ENCODE data around the gene RSPH10B2.
"Not testable (repeated sequence)": the region's sequence is repeated elsewhere in the genome, so short reads cannot be mapped to it uniquely, and the experiment has no call there.

Gene RSPH10B2

DNA sequence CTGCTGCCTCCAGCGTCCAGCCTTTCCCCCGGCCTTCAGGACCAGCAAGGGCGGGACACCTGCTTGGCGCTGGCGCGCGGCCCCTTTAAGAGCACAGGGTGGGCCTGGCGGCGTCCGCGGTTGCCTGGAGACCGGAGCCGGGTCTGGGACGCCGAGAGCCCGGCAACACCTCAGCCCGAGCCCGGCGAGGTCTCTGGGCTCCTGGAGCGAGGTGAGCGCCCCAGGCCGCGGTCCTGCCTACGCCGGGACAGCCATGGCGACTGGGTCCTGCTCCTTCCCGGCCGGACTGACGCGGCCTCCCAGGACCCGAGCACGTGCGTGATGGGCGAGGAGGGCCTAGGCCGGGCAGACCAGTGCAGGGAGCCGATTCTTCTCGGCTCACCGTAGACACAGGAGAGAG is at the start of gene RSPH10B2:
Gene RSPH10B2, plus strand, starts transcription at position 140 of the 400 bp plus-strand sequence. CDS start 3,575 bp downstream, outside the sequence.
- H3K36me3 ChIP-seq (ENCODE audit: control insufficient read depth in 5 of 5, insufficient read depth in 5 of 5, low read length in 5 of 5); H3K4me3 ChIP-seq (ENCODE audit: low read depth in 1 of 5, low read length in 5 of 5); H3K27ac ChIP-seq (ENCODE audit: low read depth, low read length); H3K4me1 ChIP-seq (ENCODE audit: control insufficient read depth in 5 of 5, insufficient read depth in 5 of 5, low read length in 5 of 5); H3K9me3 ChIP-seq (ENCODE audit: control insufficient read depth in 5 of 5, low read length in 5 of 5); H3K9ac ChIP-seq (ENCODE audit: low read length in 5 of 5); H3K27me3 ChIP-seq (ENCODE audit: control insufficient read depth in 5 of 5, insufficient read depth in 4 of 5, low read length in 5 of 5): not testable (repeated sequence)

DNA sequence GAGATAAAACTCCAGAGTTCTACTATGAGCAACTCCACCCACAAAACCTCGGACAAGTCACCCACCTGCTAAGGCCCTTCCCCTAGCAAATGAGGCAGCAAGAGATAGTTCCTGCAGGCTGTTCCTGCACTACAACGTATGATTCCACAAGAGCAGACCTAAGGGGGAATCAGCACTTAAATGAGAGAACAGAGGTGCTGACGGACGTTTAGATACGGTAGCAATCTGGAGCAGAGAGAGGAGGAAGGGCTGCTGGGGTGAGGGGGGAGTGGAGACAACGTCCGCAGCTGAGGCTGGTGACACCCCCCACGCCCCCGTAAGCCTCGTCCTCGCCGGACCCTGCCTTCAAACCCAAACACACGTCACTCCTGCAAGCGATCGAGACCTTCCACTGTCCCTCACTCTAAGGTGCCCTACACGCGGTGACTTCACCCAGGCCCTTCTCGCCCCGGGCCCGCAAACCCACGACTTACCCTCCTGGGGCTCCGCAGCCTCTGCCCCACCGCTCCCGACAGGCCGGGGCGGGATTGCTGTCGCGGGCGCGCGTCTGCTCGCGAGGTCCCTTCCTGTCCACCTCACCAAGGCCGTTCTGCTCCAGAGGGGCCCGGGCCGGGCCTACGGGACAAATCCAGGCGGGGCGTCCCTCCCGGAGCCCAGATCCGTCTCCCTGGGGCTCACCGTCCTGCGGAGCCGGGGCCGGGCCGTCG is 47.8 kb upstream of the RSPH10B2 start:
- Histone ChIP-seq H3K9ac (ENCODE audit: low read length in 5 of 5) (peak overlapping the region; percentile 84 to 95 (median 89)), H3K9me3 (ENCODE audit: control insufficient read depth in 5 of 5, low read length in 5 of 5) (peaks cover 0 to 7% (median 2%) of the 10 kb centered on the region in 5 donors), H3K27me3 (ENCODE audit: control insufficient read depth in 5 of 5, insufficient read depth in 4 of 5, low read length in 5 of 5) (peaks cover 0 to 3% (median 0%) of the 10 kb centered on the region in 5 donors), H3K27ac (ENCODE audit: low read depth, low read length) (peak overlapping the region; percentile 82), H3K4me1 (ENCODE audit: control insufficient read depth in 5 of 5, insufficient read depth in 5 of 5, low read length in 5 of 5) (peaks cover 10 to 34% (median 25%) of the 10 kb centered on the region in 5 donors), H3K36me3 (ENCODE audit: control insufficient read depth in 5 of 5, insufficient read depth in 5 of 5, low read length in 5 of 5) (peaks cover 0 to 24% (median 18%) of the 10 kb centered on the region in 5 donors), H3K4me3 (ENCODE audit: low read depth in 1 of 5, low read length in 5 of 5) (peak overlapping the region; percentile 86 to 98 (median 95))

DNA sequence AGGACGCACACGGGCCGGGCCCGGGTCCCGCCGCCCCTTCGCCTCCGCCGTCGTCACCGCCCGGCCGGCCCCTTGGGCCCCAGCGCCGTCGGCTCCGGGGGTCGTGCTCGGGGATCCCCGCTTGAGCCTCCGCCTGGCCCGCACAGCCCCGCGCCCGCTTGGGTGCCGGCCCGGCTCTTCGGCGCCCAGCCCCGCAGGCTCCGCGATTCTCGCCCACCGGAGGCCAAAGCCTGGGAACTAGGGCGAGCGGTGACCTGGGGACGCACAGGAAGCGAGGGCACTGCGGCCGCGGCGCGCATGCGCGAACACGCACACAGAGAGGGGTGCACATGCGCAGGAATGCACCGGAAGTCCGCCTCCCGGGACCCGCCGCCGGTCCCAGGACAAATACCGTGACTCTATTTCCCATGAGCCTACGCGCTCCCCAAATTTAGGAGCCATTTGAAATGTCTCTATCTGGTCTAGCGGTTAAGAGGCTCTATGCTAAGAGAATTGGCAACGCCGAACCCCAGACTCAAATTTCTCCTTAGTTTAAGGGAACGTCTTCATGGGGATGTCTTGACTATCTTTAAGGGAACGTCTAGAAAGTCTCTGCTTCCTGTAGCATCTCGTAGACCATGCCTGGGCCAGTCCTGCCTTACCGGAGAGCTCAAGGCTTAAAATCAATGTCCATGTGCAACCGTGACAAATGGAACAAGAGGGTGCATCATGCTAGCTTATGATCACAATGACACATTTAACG is 47.1 kb upstream of the RSPH10B2 start, which contains the start of gene ZNF12:
Gene ZNF12, minus strand, starts transcription at position 282 of the 742 bp plus-strand sequence. CDS start 1,774 bp downstream, outside the sequence.
- Histone ChIP-seq H3K9me3 (ENCODE audit: control insufficient read depth in 5 of 5, low read length in 5 of 5) (peaks cover 0 to 4% (median 0%) of the 10 kb centered on the region in 5 donors), H3K9ac (ENCODE audit: low read length in 5 of 5) (peak within 1 kb of the TSS; percentile 84 to 95 (median 89)), H3K36me3 (ENCODE audit: control insufficient read depth in 5 of 5, insufficient read depth in 5 of 5, low read length in 5 of 5) (peaks cover 0 to 17% (median 12%) of the 10 kb centered on the region in 5 donors), H3K4me1 (ENCODE audit: control insufficient read depth in 5 of 5, insufficient read depth in 5 of 5, low read length in 5 of 5) (peaks cover 10 to 34% (median 25%) of the 10 kb centered on the region in 5 donors), H3K4me3 (ENCODE audit: low read depth in 1 of 5, low read length in 5 of 5) (peak within 1 kb of the TSS; percentile 86 to 98 (median 95)), H3K27ac (ENCODE audit: low read depth, low read length) (peak within 1 kb of the TSS; percentile 82), H3K27me3 (ENCODE audit: control insufficient read depth in 5 of 5, insufficient read depth in 4 of 5, low read length in 5 of 5) (peaks cover 0 to 3% (median 0%) of the 10 kb centered on the region in 5 donors)

DNA sequence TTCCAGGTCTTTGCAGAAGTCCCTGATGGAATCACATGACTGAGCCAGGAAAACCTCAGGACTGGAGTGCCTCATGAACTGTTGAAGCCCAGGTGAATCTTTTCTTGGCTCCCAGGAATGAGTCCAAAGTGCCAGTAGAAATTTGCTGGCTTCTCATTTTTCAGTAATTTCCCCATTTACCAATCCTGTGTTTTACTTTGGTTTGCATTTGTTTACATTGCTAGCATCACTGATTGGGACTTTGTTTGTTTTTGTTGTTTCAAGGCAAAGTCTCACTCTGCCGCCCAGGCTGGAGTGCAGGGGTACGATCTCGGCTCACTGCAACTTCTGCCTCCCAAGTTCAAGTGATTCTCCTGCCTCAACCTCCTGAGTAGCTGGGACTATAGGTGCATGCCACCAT is 45.6 kb upstream of the RSPH10B2 start:
- Histone ChIP-seq H3K4me1 (ENCODE audit: control insufficient read depth in 5 of 5, insufficient read depth in 5 of 5, low read length in 5 of 5) (peaks cover 10 to 29% (median 22%) of the 10 kb centered on the region in 5 donors), H3K27me3 (ENCODE audit: control insufficient read depth in 5 of 5, insufficient read depth in 4 of 5, low read length in 5 of 5) (peaks cover 0 to 3% (median 0%) of the 10 kb centered on the region in 5 donors), H3K36me3 (ENCODE audit: control insufficient read depth in 5 of 5, insufficient read depth in 5 of 5, low read length in 5 of 5) (peaks cover 0 to 8% (median 7%) of the 10 kb centered on the region in 5 donors), H3K9me3 (ENCODE audit: control insufficient read depth in 5 of 5, low read length in 5 of 5) (no peaks in the 10 kb centered on the region), H3K9ac (ENCODE audit: low read length in 5 of 5) (no peak overlapping the region), H3K27ac (ENCODE audit: low read depth, low read length) (no peak overlapping the region), H3K4me3 (ENCODE audit: low read depth in 1 of 5, low read length in 5 of 5) (no peak overlapping the region)

DNA sequence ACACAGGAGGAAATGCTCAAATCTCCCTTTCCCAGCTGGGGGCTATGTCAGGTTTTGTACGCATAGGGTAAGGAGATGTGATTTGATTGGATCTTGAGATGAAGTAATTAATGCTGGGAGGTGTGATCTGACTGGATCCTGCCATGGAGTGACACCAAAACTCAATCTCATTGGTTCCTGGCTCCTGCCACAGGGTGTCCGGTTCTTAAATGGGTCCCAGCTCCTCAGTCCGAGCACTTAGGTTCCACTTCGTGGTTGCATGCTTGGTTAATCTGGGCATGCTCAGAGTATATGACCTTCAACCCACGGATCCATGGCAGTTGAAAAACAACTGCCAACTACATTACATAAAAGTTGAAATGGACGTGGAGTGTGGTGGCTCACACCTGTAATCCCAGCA is 44.1 kb upstream of the RSPH10B2 start:
- Histone ChIP-seq H3K27ac (ENCODE audit: low read depth, low read length) (no peak overlapping the region), H3K9ac (ENCODE audit: low read length in 5 of 5) (no peak overlapping the region), H3K4me1 (ENCODE audit: control insufficient read depth in 5 of 5, insufficient read depth in 5 of 5, low read length in 5 of 5) (peaks cover 10 to 22% (median 20%) of the 10 kb centered on the region in 5 donors), H3K27me3 (ENCODE audit: control insufficient read depth in 5 of 5, insufficient read depth in 4 of 5, low read length in 5 of 5) (peaks cover 0 to 3% (median 0%) of the 10 kb centered on the region in 5 donors), H3K36me3 (ENCODE audit: control insufficient read depth in 5 of 5, insufficient read depth in 5 of 5, low read length in 5 of 5) (no peaks in the 10 kb centered on the region), H3K4me3 (ENCODE audit: low read depth in 1 of 5, low read length in 5 of 5) (no peak overlapping the region), H3K9me3 (ENCODE audit: control insufficient read depth in 5 of 5, low read length in 5 of 5) (no peaks in the 10 kb centered on the region)

DNA sequence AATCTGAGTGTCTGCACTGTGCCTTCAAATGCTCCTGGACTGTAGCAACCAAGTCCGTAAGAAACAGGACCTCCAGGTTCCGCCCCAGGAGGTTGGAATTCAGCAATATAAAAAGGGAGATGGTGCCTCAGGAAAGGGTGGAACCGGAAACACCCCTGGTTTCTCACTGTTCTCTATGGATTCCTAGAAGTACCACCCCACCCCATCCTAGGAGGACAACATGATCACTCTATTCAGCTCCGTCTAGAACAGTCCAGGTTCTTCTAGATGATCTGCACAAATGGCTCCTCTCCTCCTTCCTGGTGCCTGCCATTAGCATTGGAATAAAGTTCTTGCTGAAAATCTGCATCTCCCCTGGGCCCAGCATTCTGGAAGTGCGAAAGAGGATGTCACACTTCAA is 39.5 kb upstream of the RSPH10B2 start:
- H3K27ac ChIP-seq (ENCODE audit: low read depth, low read length): no peak overlapping the region
- H3K9me3 ChIP-seq (ENCODE audit: control insufficient read depth in 5 of 5, low read length in 5 of 5): no peaks in the 10 kb centered on the region
- H3K4me3 ChIP-seq (ENCODE audit: low read depth in 1 of 5, low read length in 5 of 5): no peak overlapping the region
- H3K9ac ChIP-seq (ENCODE audit: low read length in 5 of 5): no peak overlapping the region
- peaks cover 0 to 7% (median 0%) of the 10 kb centered on the region in 5 donors for H3K27me3 ChIP-seq (ENCODE audit: control insufficient read depth in 5 of 5, insufficient read depth in 4 of 5, low read length in 5 of 5)
- no peaks in the 10 kb centered on the region for H3K4me1 ChIP-seq (ENCODE audit: control insufficient read depth in 5 of 5, insufficient read depth in 5 of 5, low read length in 5 of 5)
- H3K36me3 ChIP-seq (ENCODE audit: control insufficient read depth in 5 of 5, insufficient read depth in 5 of 5, low read length in 5 of 5): no peaks in the 10 kb centered on the region

DNA sequence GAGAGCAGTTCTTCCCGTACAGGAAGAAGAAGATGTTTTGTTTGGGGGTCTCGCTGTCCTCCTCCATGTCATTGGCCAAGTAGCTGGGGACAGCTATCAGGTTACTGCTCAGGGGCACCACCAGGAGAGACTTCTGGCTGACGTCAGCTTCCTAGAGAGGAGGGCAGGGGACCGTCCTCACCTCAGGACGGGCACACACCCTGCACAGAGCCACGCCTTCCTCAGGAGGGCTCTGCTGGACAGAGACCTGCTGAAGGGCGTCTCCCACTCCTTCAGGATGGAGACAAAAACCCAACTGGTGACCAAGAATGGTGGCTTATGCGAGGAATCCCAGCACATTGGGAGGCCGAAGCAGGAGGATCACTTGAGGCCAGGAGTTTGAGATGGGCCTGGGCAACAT is 38.0 kb upstream of the RSPH10B2 start:
- H3K27ac ChIP-seq (ENCODE audit: low read depth, low read length); H3K27me3 ChIP-seq (ENCODE audit: control insufficient read depth in 5 of 5, insufficient read depth in 4 of 5, low read length in 5 of 5); H3K4me3 ChIP-seq (ENCODE audit: low read depth in 1 of 5, low read length in 5 of 5); H3K9ac ChIP-seq (ENCODE audit: low read length in 5 of 5); H3K36me3 ChIP-seq (ENCODE audit: control insufficient read depth in 5 of 5, insufficient read depth in 5 of 5, low read length in 5 of 5); H3K4me1 ChIP-seq (ENCODE audit: control insufficient read depth in 5 of 5, insufficient read depth in 5 of 5, low read length in 5 of 5); H3K9me3 ChIP-seq (ENCODE audit: control insufficient read depth in 5 of 5, low read length in 5 of 5): not testable (repeated sequence)

DNA sequence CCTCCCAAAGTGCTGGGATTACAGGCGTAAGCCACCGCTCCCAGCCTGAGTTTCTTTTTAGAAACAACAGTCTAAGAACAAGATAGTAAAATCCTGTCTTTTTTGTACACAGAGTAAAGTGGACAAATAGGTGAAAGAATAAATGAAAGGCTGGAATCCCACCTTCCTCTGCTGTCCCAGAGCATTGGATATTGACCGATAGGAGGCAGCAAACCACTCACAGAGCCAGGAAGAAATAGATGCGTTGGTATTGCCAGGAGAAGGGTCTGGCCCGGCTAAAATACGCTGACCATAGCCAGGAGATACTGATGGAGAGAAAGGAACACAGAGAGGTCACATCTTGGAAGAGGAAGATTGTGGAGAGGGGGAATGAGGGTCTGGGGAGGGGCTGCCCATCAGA is 35.8 kb upstream of the RSPH10B2 start:
- Histone ChIP-seq H3K4me1 (ENCODE audit: control insufficient read depth in 5 of 5, insufficient read depth in 5 of 5, low read length in 5 of 5) (no peaks in the 10 kb centered on the region), H3K36me3 (ENCODE audit: control insufficient read depth in 5 of 5, insufficient read depth in 5 of 5, low read length in 5 of 5) (no peaks in the 10 kb centered on the region), H3K9me3 (ENCODE audit: control insufficient read depth in 5 of 5, low read length in 5 of 5) (no peaks in the 10 kb centered on the region), H3K9ac (ENCODE audit: low read length in 5 of 5) (no peak overlapping the region), H3K27me3 (ENCODE audit: control insufficient read depth in 5 of 5, insufficient read depth in 4 of 5, low read length in 5 of 5) (peaks cover 0 to 7% (median 0%) of the 10 kb centered on the region in 5 donors), H3K4me3 (ENCODE audit: low read depth in 1 of 5, low read length in 5 of 5) (no peak overlapping the region), H3K27ac (ENCODE audit: low read depth, low read length) (no peak overlapping the region)

DNA sequence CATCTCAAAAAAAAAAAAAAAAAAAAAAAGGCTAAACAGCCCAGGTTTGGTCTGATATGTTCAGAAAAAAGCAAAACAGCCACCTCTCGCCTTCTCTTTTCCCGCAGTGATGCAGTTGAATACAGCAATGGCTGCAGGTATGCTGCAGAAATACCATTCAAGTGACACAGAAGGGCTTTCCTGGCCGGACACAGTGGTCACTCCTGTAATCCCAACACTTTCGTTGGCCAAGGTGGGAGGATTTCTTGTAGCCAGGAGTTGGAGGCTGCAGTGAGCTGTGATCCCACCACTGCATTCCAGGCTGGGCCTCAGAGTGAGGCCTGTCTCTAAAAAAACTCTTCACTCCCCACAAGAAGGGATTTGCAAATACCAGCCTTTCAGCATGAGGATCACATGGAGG is 29.6 kb upstream of the RSPH10B2 start:
- not testable (repeated sequence) for H3K4me1 ChIP-seq (ENCODE audit: control insufficient read depth in 5 of 5, insufficient read depth in 5 of 5, low read length in 5 of 5); H3K9me3 ChIP-seq (ENCODE audit: control insufficient read depth in 5 of 5, low read length in 5 of 5); H3K4me3 ChIP-seq (ENCODE audit: low read depth in 1 of 5, low read length in 5 of 5); H3K36me3 ChIP-seq (ENCODE audit: control insufficient read depth in 5 of 5, insufficient read depth in 5 of 5, low read length in 5 of 5); H3K9ac ChIP-seq (ENCODE audit: low read length in 5 of 5); H3K27me3 ChIP-seq (ENCODE audit: control insufficient read depth in 5 of 5, insufficient read depth in 4 of 5, low read length in 5 of 5); H3K27ac ChIP-seq (ENCODE audit: low read depth, low read length)

DNA sequence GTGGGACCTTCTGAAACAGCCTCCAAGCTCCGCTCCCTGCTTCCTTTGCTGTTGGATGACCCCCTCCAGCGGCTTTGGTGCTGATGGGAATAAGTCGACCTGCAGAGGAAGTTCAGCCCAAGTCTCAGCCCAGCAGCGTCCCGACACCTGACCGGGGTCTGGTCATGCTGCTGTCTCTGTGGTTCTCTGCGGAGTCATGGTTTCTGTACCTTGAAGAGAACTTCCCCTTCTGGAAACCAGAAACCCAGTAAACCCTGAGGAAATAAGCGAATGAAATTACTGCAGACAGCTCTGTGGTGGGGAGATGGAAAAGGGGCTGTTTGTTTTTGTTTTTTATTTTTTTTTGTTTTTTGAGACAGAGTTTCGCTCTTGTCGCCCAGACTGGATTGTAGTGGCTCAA is 28.9 kb upstream of the RSPH10B2 start:
- no peak overlapping the region for H3K4me3 ChIP-seq (ENCODE audit: low read depth in 1 of 5, low read length in 5 of 5)
- H3K27ac ChIP-seq (ENCODE audit: low read depth, low read length): no peak overlapping the region
- H3K27me3 ChIP-seq (ENCODE audit: control insufficient read depth in 5 of 5, insufficient read depth in 4 of 5, low read length in 5 of 5): no peaks in the 10 kb centered on the region
- no peak overlapping the region for H3K9ac ChIP-seq (ENCODE audit: low read length in 5 of 5)
- H3K36me3 ChIP-seq (ENCODE audit: control insufficient read depth in 5 of 5, insufficient read depth in 5 of 5, low read length in 5 of 5): no peaks in the 10 kb centered on the region
- peaks cover 0 to 4% (median 1%) of the 10 kb centered on the region in 5 donors for H3K4me1 ChIP-seq (ENCODE audit: control insufficient read depth in 5 of 5, insufficient read depth in 5 of 5, low read length in 5 of 5)
- H3K9me3 ChIP-seq (ENCODE audit: control insufficient read depth in 5 of 5, low read length in 5 of 5): no peaks in the 10 kb centered on the region

Data from subcutaneous abdominal adipose tissue (tissue), 5 donors.